ENCODE data around the gene RPS6KC1.

GRCh38 chr1:213260311-213261075, 209.5 kb downstream of the RPS6KC1 start:
- TF ChIP-seq CTCF (IDR thresholded peaks at IDR 0.05) (no peak), POLR2A (IDR thresholded peaks at IDR 0.05) (no peak)

Measured in Peyer's patch (tissue), 4 donors.